Measurements from ENCODE around the gene POLR3A.

DNA sequence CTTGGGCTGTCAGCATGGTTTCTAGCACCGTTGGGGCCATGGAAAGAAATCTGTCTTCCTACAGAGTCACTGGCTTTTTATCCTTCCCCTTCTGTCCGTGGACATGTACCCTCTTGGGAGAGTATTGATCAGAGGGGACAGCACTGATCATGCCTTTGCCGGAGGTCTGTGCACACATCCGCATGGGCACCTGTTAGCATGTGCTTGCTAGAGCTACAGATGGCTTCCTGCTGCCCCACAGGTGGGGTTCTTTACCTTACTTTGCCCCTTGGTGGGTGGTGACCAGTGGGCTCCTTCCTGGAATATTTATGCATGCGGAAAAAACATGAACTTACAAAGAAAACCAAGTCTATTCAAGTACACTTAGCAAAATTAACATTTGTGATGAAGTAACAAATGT lies 29.2 kb upstream of the POLR3A start:
- TF ChIP-seq, protein P1, sequence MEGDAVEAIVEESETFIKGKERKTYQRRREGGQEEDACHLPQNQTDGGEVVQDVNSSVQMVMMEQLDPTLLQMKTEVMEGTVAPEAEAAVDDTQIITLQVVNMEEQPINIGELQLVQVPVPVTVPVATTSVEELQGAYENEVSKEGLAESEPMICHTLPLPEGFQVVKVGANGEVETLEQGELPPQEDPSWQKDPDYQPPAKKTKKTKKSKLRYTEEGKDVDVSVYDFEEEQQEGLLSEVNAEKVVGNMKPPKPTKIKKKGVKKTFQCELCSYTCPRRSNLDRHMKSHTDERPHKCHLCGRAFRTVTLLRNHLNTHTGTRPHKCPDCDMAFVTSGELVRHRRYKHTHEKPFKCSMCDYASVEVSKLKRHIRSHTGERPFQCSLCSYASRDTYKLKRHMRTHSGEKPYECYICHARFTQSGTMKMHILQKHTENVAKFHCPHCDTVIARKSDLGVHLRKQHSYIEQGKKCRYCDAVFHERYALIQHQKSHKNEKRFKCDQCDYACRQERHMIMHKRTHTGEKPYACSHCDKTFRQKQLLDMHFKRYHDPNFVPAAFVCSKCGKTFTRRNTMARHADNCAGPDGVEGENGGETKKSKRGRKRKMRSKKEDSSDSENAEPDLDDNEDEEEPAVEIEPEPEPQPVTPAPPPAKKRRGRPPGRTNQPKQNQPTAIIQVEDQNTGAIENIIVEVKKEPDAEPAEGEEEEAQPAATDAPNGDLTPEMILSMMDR (conservative IDR thresholded peaks at IDR 0.05 in 1 of 2, IDR thresholded peaks at IDR 0.05 in 1 of 2; ENCODE audit: low read depth in 1 of 2, low read length in 2 of 2), result no peak
- TF ChIP-seq EZH2 (IDR thresholded peaks at IDR 0.05; ENCODE audit: low read length, missing control alignments), result no peak

Data from fibroblast of lung (primary cell).